ENCODE measurements around the gene ELL.
A peak's percentile ranks its signal among the peaks of the same experiment; 100 is the strongest.
"Not testable (repeated sequence)": the region's sequence is repeated elsewhere in the genome, so short reads cannot be mapped to it uniquely, and the experiment has no call there.

ELL gene

DNA sequence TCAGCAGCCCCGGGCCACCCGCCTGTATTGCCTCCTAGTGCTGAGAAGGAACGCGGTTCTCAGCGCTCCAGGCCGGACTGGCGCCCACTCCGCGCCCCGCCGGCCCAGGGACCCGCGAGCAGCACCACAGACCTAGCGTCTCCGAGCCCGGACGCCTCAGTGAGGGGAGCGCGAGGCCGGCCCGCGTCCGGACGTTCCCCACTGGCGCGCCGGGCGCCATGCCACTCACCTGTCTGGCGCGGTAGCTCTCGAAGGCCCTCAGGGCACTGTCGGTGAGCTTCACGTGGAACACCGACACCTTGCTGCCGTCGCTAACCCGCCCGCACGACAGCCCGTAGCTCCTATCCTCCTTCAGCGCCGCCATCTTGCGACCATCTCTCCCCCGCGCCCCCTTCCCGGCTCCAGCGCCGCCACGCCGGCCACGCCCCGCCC lies at the start of gene ELL:
Gene ELL (minus strand): TSS at position 379 of the 432 bp plus-strand sequence. CDS start 15 bp downstream, at position 364.
- DNase-seq = no peak

GRCh38 chr19:18568367-18568766 lies 46.5 kb upstream of the ELL start:
- no peak for DNase-seq

GRCh38 chr19:18566953-18567352 lies 45.1 kb upstream of the ELL start:
- DNase-seq = no peak

GRCh38 chr19:18562086-18562485 lies 40.2 kb upstream of the ELL start:
- no peak for DNase-seq

DNA sequence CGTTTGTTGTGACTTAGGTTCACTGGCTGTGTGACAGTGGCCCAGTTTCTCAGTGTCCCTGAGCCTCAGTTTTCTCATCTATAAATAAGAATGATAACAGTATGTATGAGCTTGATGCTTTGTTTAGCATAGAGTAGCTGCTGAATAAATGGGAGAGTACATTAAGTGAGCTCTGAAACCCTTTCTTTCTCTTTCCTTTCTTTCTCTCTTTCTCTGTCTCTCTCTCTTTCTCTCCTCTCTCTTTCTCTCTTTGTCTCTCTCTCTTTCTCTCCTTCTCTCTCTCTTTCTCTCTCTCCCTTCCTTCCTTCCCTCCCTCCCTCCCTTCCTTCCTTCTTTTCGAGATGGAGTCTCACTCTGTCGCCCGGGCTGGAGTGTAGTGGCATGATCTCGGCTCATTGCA lies 37.8 kb upstream of the ELL start:
- DNase-seq = no peak

DNA sequence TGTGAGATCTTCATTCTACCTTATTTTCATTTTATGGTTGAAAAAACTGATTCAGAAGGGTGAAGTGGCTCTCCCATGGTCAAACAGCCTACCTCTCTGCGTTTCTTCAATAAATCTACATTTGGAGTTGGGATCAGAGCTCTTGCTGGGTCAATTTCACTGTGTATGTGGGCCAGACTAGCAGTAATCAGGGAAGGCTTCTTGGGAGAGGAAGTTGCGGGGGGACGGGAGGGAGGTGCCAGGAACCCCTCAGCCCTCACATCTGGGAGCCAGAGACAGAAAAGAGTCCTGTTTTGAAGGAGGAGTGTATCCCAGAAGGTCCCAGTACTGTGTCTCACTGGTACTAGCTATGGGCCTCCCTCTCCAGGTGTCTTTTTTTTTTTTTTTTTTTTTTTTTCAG lies 36.7 kb upstream of the ELL start:
- no peak for DNase-seq

GRCh38 chr19:18558202-18558555 lies 36.3 kb upstream of the ELL start:
- DNase-seq = no peak

DNA sequence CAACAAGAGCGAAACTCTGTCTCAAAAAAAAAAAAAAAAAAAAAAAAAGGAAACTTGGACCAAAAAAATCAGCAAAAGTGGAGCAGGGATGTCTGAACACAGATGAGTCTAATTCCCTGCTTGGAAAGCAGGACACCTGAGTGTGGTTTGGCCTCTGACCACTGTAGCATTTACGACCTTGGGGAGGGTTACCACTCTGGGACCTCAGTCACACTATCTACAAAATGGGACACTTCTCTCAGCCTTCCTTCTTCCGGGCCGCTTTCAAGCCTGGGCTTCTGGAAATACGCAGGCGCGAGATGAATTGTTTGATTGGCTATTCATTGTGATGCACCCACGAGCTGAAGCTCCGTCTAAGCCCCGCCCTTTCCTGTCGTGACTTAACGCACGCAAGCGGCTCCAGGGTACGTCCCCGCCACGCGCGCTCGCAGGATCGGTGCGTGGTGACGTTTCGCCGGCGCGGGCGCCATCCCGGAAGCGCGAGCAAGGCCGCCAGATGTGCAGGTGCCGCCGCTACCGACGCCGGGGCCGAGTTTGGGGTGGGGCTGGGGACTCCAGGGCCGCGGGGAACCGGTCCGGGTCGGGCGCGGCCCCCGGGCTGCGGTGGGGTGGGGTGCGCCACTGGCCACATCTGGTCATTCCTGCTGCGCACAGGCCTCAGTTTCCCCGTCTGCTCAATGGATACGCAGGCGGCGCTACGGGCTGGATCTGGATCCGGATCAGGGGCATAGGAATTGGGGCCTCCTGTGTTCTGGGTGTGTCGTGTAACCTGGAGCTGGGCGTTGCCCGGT lies 35.7 kb upstream of the ELL start, which contains the start of gene KXD1:
Gene KXD1 (plus strand): TSS at position 460 of the 791 bp plus-strand sequence. CDS start 4,187 bp downstream, outside the sequence.
- DNase-seq = peak; percentile 97

DNA sequence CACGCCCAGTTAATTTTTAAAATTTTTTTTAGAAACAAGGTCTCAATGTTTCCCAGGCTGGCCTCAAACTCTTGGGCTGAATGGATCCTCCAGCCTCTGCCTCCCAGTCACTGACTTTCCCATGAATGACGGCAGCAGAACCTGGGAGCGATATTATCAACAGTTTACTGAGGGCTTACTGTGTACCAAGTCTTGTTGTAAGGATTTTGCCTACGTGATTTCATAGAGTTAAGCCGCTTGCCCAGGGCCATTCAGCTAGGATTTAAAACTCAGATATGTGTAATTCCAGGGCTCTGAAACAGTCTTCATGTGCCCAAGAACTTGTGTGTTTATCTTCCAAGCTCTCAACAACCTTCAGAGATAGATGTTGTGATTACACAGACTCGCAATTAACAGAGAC lies 29.8 kb upstream of the ELL start:
- no peak for DNase-seq

- DNase-seq = no peak
These were observed 22.1 kb upstream of the ELL start for GRCh38 chr19:18543814-18544475.

DNA sequence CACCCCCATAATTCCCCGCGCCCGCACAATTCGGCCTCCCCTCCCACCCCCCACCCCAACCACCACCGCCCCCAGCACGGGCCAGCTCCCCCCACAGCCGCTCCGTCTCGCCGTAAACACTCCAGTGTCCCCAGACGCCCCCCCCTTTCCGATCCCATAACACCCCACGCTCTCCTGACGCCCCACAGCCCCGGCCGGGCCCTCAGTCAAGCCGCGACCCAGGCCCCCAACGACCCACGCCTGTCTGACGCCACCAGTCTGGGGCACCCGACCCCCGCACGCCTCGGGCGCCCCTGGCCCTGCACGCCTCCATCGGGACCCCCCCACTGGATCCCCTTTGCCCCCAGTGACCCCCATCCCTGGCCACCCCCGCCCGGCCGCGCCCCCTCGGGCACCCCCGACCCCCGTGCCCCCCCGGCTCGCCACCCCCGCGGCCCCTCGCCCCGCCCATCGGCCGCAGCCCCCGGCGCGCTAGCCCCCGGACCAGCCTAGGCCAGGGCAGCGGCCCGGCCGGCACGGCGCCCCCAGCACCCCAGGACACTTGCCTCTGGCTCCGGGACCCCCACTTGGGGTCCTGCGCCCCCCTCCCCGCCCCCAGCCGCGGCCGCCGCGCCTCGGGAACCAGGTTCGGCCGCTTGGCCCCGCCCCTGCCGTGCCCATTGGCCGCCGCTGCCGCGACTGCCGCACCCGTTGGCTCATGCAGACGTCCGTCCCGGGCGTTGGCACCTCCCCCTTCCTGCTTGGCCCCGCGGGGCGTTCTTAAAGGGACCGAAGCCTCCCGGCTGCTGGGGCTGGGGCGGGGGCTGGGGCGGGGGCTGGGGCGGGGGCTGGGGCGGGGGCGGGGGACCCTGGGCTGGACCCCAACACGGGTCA lies 21.3 kb upstream of the ELL start, which contains the start of gene FKBP8:
Gene FKBP8 (minus strand): TSS at position 633 of the 873 bp plus-strand sequence. CDS start 1,603 bp downstream, outside the sequence.
- peak; percentile 75 for DNase-seq

DNA sequence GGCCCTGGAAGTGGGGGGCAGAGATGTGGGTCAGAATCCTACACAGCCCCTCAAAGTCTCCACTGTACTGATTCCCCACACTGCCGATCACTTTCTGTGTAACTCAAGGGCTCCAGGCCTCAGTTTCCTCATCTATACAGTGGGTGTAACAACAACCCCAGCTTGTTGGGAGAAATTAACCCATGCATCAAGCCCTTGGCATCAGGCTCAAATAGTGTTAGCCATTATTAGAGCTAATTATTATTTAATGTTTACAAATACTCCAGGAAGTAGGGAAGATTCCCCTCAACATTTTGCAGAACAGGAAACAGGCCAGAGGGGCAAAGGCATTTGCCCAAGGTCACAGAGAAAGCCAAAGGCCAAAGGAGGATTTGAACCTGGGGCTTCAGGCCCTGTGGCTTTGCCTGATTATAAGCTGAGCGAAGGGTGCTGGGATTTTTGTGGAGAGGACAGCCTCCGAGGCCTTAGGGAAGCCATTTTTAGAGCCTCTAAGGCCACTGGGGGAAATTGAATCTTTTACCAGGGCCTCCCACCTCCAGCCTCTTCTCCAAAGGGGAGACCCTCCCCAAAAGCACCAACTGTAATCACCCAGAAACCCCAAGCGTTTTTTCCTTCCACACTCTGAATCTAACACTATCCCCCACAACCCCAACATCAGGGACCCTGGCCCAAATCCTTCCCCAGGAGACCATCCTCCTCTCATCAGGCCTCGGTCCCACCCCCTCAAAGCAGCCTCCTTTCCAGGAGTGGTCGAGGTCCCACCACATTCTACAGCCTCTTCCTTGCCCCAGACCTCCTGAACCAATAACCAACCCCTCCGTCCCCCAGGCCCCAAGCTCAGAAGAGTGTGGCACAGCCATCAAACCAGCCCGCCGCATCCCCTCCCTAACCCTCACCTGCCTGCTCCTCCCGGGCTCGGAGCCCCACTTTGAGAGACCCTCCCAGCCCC lies 20.4 kb upstream of the ELL start:
- DNase-seq = no peak

DNA sequence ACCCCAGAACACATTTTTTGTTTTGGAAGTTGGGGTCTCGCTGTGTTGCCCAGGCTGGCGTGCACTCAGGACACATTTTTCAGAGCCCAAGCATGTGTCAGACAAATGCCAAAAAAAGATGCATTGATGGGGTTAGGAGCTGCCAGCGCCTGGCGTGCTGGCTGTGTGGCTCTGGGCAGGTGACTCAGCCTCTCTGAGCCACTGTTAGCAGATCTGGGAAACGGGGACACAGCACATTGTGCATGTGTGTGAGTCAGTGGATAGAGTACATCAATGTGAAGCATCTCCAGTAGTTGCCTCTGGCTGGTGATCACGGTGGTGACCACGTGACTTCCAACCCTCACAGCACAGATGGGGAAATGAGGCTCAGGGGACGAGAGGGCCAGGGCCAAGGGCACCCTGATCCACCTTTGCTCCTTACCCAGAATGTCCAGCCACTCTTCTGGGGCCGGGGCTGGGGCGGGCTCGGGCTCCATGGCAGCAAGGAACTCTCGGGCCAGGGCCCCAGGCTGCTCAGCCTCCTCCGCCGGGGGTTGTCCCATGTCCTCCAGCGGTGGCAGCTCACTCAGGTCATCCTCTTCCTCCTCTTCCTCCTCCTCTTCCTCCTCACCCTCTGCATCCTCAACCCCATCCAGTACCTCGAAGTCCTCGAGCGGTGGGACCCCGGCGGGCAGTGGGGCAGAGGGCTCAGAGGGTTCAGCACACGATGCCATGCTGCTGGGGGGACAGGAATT lies 19.6 kb upstream of the ELL start:
- no peak for DNase-seq

GRCh38 chr19:18540200-18540599 lies 18.3 kb upstream of the ELL start:
- not testable (repeated sequence) for DNase-seq

DNA sequence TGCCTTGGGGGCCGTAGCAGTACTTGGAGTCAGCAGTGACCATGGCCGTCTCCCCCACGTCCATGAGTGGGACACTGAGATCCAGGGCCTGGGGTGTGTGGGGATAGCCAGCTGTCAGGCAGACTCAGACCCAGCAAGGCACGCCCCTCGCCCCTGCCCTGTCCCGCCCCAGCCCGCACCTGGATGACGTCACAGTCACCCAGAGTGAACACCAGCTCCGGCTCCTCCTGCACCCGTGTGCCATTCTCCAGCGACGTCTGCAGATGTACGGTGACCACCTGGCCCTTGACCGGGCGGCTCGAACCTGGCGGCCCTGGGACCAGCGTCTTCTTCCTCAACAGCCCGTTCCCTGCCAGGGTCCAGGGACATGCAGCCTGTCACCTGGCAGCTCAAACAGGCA lies 17.5 kb upstream of the ELL start:
- DNase-seq = no peak

DNA sequence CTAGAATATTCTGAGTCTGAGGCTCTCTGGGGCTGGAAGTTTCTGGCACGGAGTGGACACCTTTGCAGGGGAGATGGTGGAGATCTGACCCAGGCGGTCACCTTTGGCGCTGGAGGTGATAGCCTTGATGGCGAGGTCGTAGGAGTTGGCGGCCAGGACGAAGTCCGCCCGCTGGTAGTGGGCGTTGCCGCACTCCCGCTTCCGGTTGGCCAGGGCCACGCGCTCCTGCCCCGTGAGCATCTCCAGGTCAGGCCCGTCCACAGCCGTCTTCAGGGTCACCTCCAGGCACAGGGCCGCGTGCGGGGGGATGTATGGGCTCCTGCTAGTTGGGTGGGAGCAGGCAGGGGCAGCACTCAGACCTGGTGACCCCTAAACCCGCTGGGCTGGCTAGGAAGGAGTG lies 16.2 kb upstream of the ELL start:
- DNase-seq = no peak

DNA sequence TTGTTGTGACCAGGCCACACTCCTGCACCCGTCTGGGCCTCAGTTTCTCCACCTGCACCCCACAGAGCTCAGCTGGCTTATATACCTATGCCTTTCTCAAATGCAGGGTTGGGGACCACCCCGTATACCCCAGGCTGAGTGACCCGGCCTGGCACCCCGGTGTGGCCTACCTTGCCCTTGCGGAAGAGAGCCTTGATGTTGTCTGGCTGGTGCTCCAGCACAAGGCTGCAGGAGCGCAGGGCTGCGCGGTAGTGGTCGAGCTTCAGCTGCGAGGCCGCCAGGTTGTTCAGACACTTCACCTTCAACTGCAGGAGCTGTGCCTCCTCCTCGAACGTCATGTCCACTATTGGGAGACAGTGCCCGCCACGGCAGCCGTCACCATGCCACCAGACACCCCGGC lies 15.6 kb upstream of the ELL start:
- DNase-seq = no peak

GRCh38 chr19:18536475-18536874 lies 14.6 kb upstream of the ELL start:
- DNase-seq = no peak

- no peak for DNase-seq
These were observed 11.2 kb upstream of the ELL start for GRCh38 chr19:18533058-18533457.

DNA sequence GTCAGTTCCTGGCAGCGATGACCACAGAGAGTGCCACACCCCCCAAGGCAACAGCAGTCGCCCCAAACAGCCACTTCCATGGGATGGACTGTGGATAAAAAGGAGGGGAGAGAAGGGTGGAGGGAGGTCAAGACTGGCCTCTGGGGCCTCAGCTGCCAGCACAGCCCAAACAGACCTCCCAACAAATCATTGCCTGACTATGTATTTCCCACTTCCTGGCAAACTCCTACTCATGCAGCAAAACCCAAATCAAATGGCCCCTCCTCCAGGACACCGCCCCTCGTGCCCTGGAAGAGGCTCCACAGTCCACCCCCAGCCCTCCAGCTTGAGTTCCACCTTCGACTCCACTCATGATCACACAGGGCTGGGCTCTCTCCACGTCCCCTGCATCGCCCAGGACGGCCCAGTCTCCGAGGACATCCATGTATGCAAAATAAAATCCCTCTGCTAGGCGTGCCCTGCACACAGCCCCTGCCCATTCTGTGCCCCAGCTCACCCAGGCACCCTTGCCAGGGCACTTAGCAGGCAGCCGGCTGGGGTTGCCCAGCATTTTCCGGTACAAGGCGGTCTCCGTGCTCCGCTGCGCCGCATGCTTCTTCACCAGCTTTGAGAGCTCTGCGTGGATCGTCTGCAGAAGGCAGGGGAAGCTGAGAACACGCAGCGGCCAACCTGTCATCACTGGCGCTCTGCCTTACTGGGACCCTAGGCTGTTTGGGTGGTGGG lies 10.5 kb upstream of the ELL start:
- no peak for DNase-seq

- no peak for DNase-seq
These were observed 9.6 kb upstream of the ELL start for GRCh38 chr19:18531485-18531884.
